Heart left ventricle (tissue), 16 donors: Measurements from ENCODE around the gene SEPTIN7. TPM values are rescaled to one million over a fixed set of nuclear protein-coding genes. Genes with fewer than 3 reads are reported as not detected.

Source experiments
- ATAC-seq, 4 donors: fragments of 200-7000 bp; cut with Tn5 transposase; one replicate each; pipeline ENCODE4 v1.9.1; 2020 to 2022; ENCODE audit warnings: moderate library complexity in 4 of 4, mild to moderate bottlenecking in 3 of 4, moderate number of reproducible peaks in 1 of 4
- DNase-seq, 5 donors: peaks; one replicate each; pipeline ENCODE4 v3.0.0-alpha.2; 2020
- H3K27ac ChIP-seq, 12 donors: fragments of 200-600 bp; sonication (generic) in 4 of 12; one replicate each; pipeline versions ENCODE4 v1.5.0 to v1.8.0; 2016 to 2022; ENCODE audit warnings: mild to moderate bottlenecking in 2 of 12
- H3K27me3 ChIP-seq, 9 donors: fragments of 200-600 bp; sonication (generic) in 2 of 9; one replicate each; pipeline versions ENCODE4 v1.5.1 to v1.8.0; 2016 to 2022; ENCODE audit warnings: mild to moderate bottlenecking in 3 of 9
- H3K36me3 ChIP-seq, 9 donors: fragments of 200-600 bp; sonication (generic) in 2 of 9; one replicate each; pipeline versions ENCODE4 v1.5.0 to v1.8.0; 2018 to 2022; ENCODE audit warnings: mild to moderate bottlenecking in 2 of 9
- H3K4me1 ChIP-seq, 12 donors: fragments of 200-600 bp; sonication (generic) in 4 of 12; one replicate each; pipeline versions ENCODE4 v1.5.0 to v1.8.0; 2016 to 2022; ENCODE audit warnings: mild to moderate bottlenecking in 3 of 12
- H3K4me3 ChIP-seq, 12 donors: fragments of 200-600 bp; sonication (generic) in 4 of 12; one replicate each; pipeline versions ENCODE4 v1.5.0 to v1.8.0; 2017 to 2022; ENCODE audit warnings: mild to moderate bottlenecking in 9 of 12, moderate library complexity in 4 of 12
- H3K9me3 ChIP-seq, 12 donors: fragments of 200-600 bp; sonication (generic) in 4 of 12; one replicate each; pipeline versions ENCODE4 v1.5.0 to v1.8.0; 2016 to 2022; ENCODE audit warnings: mild to moderate bottlenecking in 1 of 12
- CTCF ChIP-seq, 12 donors: fragments of 200-600 bp; sonication (generic) in 4 of 12; IDR thresholded peaks; one replicate each; pipeline versions ENCODE4 v1.5.0 to v1.8.0; 2018 to 2022; ENCODE audit warnings: antibody characterized with exemption in 12 of 12, mild to moderate bottlenecking in 5 of 12
- POLR2A ChIP-seq, 2 donors: fragments of 450-650 bp; IDR thresholded peaks; one replicate each; pipeline ENCODE4 v1.6.1; 2017; ENCODE audit warnings: antibody characterized with exemption in 2 of 2, mild to moderate bottlenecking in 2 of 2, moderate library complexity in 2 of 2
- WGBS, 4 donors: extraction: QIAGEN DNeasy Blood & Tissue Kit in 2 of 4; methylation state at CpG; one replicate each; pipeline versions ENCODE4 v1.1.5 to v1.1.7; 2013 to 2018; 5-methylcytosine and 5-hydroxymethylcytosine counted together
- intact Hi-C, 10 donors: fragments of 100-400 bp; cut with DNase I; formaldehyde crosslinking; loops; one replicate each; pipeline versions ENCODE4 v1.11.1 to v1.14.2; 2022
- long read RNA-seq, 3 donors: library from polyadenylated mRNA; unstranded; transcript quantifications; one replicate each; pipeline ENCODE4 v2.0.0, GENCODE V29; 2020 to 2021
- polyA plus RNA-seq, 2 donors: library from polyadenylated mRNA; stranded (reverse); fragments of 200-250 nt; gene quantifications; one replicate each; pipeline ENCODE4 v1.2.3, GENCODE V29; 2013
- total RNA-seq, 9 donors: library from RNA; depleted of rRNA in 2 of 9; stranded (reverse); fragments of >200 nt in 2 of 9; fragmentation: NEBNext Ultra II Directional in 3 of 9; extraction: Animal tissue kit (Norgen Biotek cat#: 25700) in 3 of 9; gene quantifications; one replicate each; pipeline versions ENCODE4 v1.1.0 to v1.2.4, GENCODE V29; 2016 to 2023
- donor health status: ischemic (EF 13 %, LVEDD 7.1; RV severe dilation, severe dysfunction).
- donor health status: healthy with polysubstance abuse.
- donor health status: DM: no; HTN: yes; CAD: no.
- donor health status: DM: no; HTN: no; CAD: no.
- donor health status: ischemic (EF 25% LVEDD 6.9; RV normal size, moderate dysfunction).
- donor health status: ischemic (EF 25% LVEDD 5.7; RV mildly dilated, moderate dysfunction).
- donor health status: healthy.
- donor health status: DM: yes; HTN: yes; CAD: no.
- donor health status: ischemic (EF 35%, LVEDD 5.7; RV mildly dilated, moderate dysfunction).
- donor health status: nonischemic (EF 11% LVEDD 7.7; RV severe dilation, severe dysfunction).
- donor health status: DM: yes; HTN: yes; CAD: no.
- donor health status: PGD.
- donor health status: ischemic (EF 29% LVEDD 5.4; RV normal size, mild dysfunction).
- donor health status: nonischemic (EF 23%, LVEDD 6.1; RV moderate dilation, normal function).

SEPTIN7 gene
- 100 to 1,000 TPM; 133 to 232 (median 200) TPM for total RNA-seq
- 100 to 1,000 TPM; 119 to 200 TPM for polyA plus RNA-seq
- long read RNA-seq, donor 1, full-length matches to known transcripts = 98 of 143 reads
- long read RNA-seq, donor 1, partial matches to known transcripts = 22 of 143 reads
- long read RNA-seq, donor 1, other reads (novel, unspliced or antisense) = 23 of 143 reads
- long read RNA-seq, donor 2, full-length matches to known transcripts = 185 of 257 reads
- long read RNA-seq, donor 2, partial matches to known transcripts = 30 of 257 reads
- long read RNA-seq, donor 2, other reads (novel, unspliced or antisense) = 42 of 257 reads
- long read RNA-seq, donor 3, full-length matches to known transcripts = 98 of 133 reads
- long read RNA-seq, donor 3, partial matches to known transcripts = 18 of 133 reads
- long read RNA-seq, donor 3, other reads (novel, unspliced or antisense) = 17 of 133 reads

GRCh38 chr7:35800718-35801391, at the start of gene SEPTIN7:
Gene SEPTIN7 (plus strand): TSS chr7:35801057. CDS start chr7:35801210, 153 bp downstream.
- Histone ChIP-seq H3K27ac (peak within 1 kb of the TSS; percentile 90 to 99 (median 97)), H3K36me3 (no peaks in the 10 kb centered on the region), H3K9me3 (no peaks in the 10 kb centered on the region), H3K27me3 (no peaks in the 10 kb centered on the region), H3K4me1 (peaks cover 0 to 51% (median 31%) of the 10 kb centered on the region in 12 donors), H3K4me3 (peak within 1 kb of the TSS; percentile 58 to 95 (median 88))
- WGBS, 4 donors = 0 to 1% (median 0%) methylated on average over 46 to 62 of the region's 62 CpGs
- intact Hi-C loops = loop anchor here (2.0 to 10.0 kb wide), 14 partner anchors 39 to 106 kb away; no protein-coding TSS in a partner anchor
- ATAC-seq = peak; percentile 97 to 99 (median 98)
- DNase-seq = peak; percentile 99 to 100 (median 100)
- no peak for TF ChIP-seq CTCF (IDR thresholded peaks at IDR 0.05)
- TF ChIP-seq POLR2A (IDR thresholded peaks at IDR 0.05) = peak in 1 of 2 donors; percentile 66

DNA sequence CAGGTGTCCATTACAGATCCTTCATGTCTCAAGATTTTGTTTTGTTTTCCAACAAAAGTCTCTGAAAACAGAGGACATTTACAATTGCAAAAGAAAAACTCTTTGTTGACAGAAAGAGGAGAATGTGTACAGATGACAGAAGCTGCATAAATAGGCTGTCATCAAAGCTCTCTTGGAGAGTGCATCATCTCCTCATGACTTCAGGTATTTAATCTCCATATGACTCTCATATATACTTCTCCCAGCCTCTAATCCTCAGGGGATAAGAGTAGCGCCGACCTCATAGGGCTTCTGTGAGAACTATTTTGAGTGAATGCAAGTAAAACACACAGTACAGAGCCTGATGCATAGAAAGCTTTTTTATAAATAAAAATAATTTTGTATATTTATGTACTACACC, 48.1 kb upstream of the SEPTIN7 start:
- H3K27me3 ChIP-seq = no peaks in the 10 kb centered on the region
- no peaks in the 10 kb centered on the region for H3K9me3 ChIP-seq
- 67 to 78% (median 74%) methylated on average over 2 of the region's 2 CpGs for WGBS, 4 donors
- H3K36me3 ChIP-seq = no peaks in the 10 kb centered on the region
- no peak for DNase-seq
- H3K27ac ChIP-seq = peak overlapping the region in 2 of 12 donors; percentile 66 to 75
- ATAC-seq = no peak
- no peak for TF ChIP-seq CTCF (IDR thresholded peaks at IDR 0.05)
- TF ChIP-seq POLR2A (IDR thresholded peaks at IDR 0.05) = no peak
- intact Hi-C loops = loop anchor here in 1 of 10 donors (10.0 kb wide), 1 partner anchor 52 kb away; the partner anchor contains the start of gene SEPTIN7
- H3K4me3 ChIP-seq = no peak overlapping the region
- H3K4me1 ChIP-seq = peaks cover 0 to 55% (median 19%) of the 10 kb centered on the region in 12 donors

DNA sequence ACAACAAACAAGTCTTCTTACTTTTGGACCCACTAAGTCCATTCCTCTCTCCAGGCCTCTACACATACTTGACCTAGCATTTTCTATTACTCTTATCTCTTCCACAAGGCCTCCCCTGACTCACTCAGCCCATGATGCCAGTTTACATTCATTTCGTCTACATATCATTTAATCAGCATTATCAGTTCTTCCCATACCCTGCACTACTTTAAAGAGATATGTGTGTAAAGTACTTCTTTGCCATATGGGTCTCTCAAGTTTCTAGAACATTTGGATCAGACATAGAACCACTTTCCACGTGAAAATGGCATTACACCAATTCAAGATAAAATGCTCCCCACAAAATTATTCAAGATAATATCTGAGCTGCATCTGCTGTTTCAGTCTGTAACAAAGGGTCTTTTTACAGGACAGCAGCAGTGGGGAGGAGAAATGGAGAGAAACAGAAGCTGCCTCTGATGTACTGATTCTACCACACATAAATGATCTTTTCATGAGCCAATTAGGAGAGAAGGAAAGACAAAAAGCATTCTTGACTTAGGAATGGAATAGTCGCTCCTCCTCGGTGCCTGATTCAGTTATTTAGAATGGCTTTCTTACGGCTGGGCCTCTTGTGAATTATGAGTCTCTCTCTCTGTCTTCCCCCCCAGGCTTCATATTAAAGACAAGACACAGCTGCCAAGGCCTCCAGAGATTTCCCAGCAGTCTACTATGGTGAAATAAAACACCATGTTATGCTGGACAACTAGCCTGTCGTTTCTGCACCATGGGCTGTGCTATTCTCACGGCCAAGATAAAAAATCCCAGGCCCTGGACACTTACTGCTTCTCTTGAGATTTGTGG, 46.9 kb upstream of the SEPTIN7 start:
- Histone ChIP-seq H3K36me3 (no peaks in the 10 kb centered on the region), H3K27ac (peak overlapping the region; percentile 6 to 75 (median 50)), H3K9me3 (no peaks in the 10 kb centered on the region), H3K4me3 (no peak overlapping the region), H3K27me3 (no peaks in the 10 kb centered on the region), H3K4me1 (peaks cover 0 to 58% (median 18%) of the 10 kb centered on the region in 12 donors)
- 46 to 56% (median 53%) methylated on average over 7 of the region's 7 CpGs for whole genome bisulfite sequencing, 4 donors
- intact Hi-C loops = loop anchor here in 1 of 10 donors (10.0 kb wide), 1 partner anchor 51 kb away; the partner anchor contains the start of gene SEPTIN7
- DNase-seq (peak; percentile 61 to 78 (median 68)), ATAC-seq (peak; percentile 67 to 88 (median 82))
- TF ChIP-seq CTCF (IDR thresholded peaks at IDR 0.05) (no peak), POLR2A (IDR thresholded peaks at IDR 0.05) (no peak)
